Measurements from ENCODE around the gene POLG.

POLG gene

GRCh38 chr15:89317186-89317720, 17.4 kb downstream of the POLG start:
- DNase-seq (ENCODE audit: low read depth, low spot score), result no peak
- no peak overlapping the region for H3K4me3 ChIP-seq (ENCODE audit: low read depth, low read length)
- in situ Hi-C loops (cut with HindIII; ENCODE audit: low sequenced_read_pairs), result no loop called here
- TF ChIP-seq, protein P1, sequence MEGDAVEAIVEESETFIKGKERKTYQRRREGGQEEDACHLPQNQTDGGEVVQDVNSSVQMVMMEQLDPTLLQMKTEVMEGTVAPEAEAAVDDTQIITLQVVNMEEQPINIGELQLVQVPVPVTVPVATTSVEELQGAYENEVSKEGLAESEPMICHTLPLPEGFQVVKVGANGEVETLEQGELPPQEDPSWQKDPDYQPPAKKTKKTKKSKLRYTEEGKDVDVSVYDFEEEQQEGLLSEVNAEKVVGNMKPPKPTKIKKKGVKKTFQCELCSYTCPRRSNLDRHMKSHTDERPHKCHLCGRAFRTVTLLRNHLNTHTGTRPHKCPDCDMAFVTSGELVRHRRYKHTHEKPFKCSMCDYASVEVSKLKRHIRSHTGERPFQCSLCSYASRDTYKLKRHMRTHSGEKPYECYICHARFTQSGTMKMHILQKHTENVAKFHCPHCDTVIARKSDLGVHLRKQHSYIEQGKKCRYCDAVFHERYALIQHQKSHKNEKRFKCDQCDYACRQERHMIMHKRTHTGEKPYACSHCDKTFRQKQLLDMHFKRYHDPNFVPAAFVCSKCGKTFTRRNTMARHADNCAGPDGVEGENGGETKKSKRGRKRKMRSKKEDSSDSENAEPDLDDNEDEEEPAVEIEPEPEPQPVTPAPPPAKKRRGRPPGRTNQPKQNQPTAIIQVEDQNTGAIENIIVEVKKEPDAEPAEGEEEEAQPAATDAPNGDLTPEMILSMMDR (IDR thresholded peaks at IDR 0.05; ENCODE audit: low read depth, low read length), result no peak

- in situ Hi-C loops (cut with HindIII; ENCODE audit: low sequenced_read_pairs), result no loop called here
- TF ChIP-seq, protein P1 (IDR thresholded peaks at IDR 0.05; ENCODE audit: low read depth, low read length), result no peak
- H3K4me3 ChIP-seq (ENCODE audit: low read depth, low read length), result no peak overlapping the region
- DNase-seq (ENCODE audit: low read depth, low spot score), result no peak
Measured at GRCh38 chr15:89316504-89316903, 18.1 kb downstream of the POLG start.

- no peak for DNase-seq (ENCODE audit: low read depth, low spot score)
- TF ChIP-seq, protein P1 (IDR thresholded peaks at IDR 0.05; ENCODE audit: low read depth, low read length), result no peak
- in situ Hi-C loops (cut with HindIII; ENCODE audit: low sequenced_read_pairs), result no loop called here
- H3K4me3 ChIP-seq (ENCODE audit: low read depth, low read length), result no peak overlapping the region
Measured at GRCh38 chr15:89315375-89315929, 19.2 kb downstream of the POLG start.

DNA sequence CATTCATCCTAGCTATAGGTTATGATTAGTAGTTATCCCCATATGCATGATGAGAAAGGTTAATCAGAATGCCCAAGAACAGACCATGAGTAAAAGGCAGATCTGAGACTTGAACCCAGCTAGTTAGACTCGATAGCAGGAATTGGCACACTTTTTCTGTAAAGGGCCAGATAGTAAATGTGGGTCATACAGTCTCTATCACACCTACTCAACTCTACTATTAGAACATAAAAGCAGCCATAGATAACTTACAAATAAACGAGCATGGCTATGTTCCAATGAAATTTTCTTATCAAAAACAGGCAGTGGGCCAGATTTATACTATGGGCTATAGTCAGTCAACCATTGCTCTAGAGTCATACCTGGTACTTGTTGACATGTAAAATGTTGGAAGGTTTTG, 24.6 kb downstream of the POLG start:
- in situ Hi-C loops (cut with HindIII; ENCODE audit: low sequenced_read_pairs), result no loop called here

DNA sequence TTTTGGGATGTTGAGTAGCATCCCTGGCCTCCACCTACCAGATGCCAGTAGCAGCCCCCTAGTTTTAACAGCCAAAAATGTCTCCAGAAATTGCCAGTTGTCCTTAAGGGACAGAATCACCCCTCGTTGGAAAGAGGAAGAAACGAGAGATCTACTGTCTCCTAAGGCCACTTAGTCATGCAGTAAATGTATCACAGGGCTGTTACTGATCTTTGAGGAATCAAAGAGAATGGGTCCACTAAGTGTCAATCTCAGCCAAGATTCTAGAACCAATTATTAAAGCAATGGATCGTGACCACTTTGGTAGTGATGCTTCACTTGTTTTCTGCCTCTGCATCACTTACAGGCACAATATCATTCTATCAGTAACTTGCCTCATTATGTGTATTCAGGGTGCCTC, 26.4 kb downstream of the POLG start:
- no peak overlapping the region for H3K4me3 ChIP-seq (ENCODE audit: low read depth, low read length)
- DNase-seq (ENCODE audit: low read depth, low spot score), result no peak
- in situ Hi-C loops (cut with HindIII; ENCODE audit: low sequenced_read_pairs), result no loop called here
- TF ChIP-seq, protein P1 (IDR thresholded peaks at IDR 0.05; ENCODE audit: low read depth, low read length), result no peak

More for the DNA sequence above, 24.6 kb downstream of the POLG start:
- DNase-seq (ENCODE audit: low read depth, low spot score), result no peak
- TF ChIP-seq, protein P1 (IDR thresholded peaks at IDR 0.05; ENCODE audit: low read depth, low read length), result no peak
- H3K4me3 ChIP-seq (ENCODE audit: low read depth, low read length), result no peak overlapping the region

- peak; percentile 32 for DNase-seq (ENCODE audit: low read depth, low spot score)
- TF ChIP-seq, protein P1 (IDR thresholded peaks at IDR 0.05; ENCODE audit: low read depth, low read length), result no peak
- H3K4me3 ChIP-seq (ENCODE audit: low read depth, low read length), result no peak overlapping the region
- in situ Hi-C loops (cut with HindIII; ENCODE audit: low sequenced_read_pairs), result no loop called here
Measured at GRCh38 chr15:89307791-89308190, 26.8 kb downstream of the POLG start.
